Measurements from ENCODE around the gene BFSP2.

The BFSP2 gene

GRCh38 chr3:133424937-133425869, 25.3 kb downstream of the BFSP2 start:
- no peak for DNase-seq

- no peak for DNase-seq
Measured at GRCh38 chr3:133425898-133426297, 26.0 kb downstream of the BFSP2 start.

GRCh38 chr3:133426721-133427120, 26.9 kb downstream of the BFSP2 start:
- DNase-seq, result no peak

- no peak for DNase-seq
Measured at GRCh38 chr3:133428552-133428951, 28.7 kb downstream of the BFSP2 start.

- no peak for DNase-seq
Measured at GRCh38 chr3:133429063-133429462, 29.2 kb downstream of the BFSP2 start.

- no peak for DNase-seq
Measured at GRCh38 chr3:133439563-133439962, 39.7 kb downstream of the BFSP2 start.

- DNase-seq, result no peak
Measured at GRCh38 chr3:133440652-133441051, 40.8 kb downstream of the BFSP2 start.

- no peak for DNase-seq
Measured at GRCh38 chr3:133441867-133442270, 42.0 kb downstream of the BFSP2 start.

GRCh38 chr3:133442518-133442917, 42.7 kb downstream of the BFSP2 start:
- no peak for DNase-seq

GRCh38 chr3:133443649-133444422, 44.0 kb downstream of the BFSP2 start:
- DNase-seq, result no peak

- no peak for DNase-seq
Measured at GRCh38 chr3:133444423-133444774, 44.5 kb downstream of the BFSP2 start.

GRCh38 chr3:133445108-133445507, 45.3 kb downstream of the BFSP2 start:
- no peak for DNase-seq

GRCh38 chr3:133447750-133448477, 48.1 kb downstream of the BFSP2 start:
- DNase-seq, result no peak

GRCh38 chr3:133448478-133449122, 48.7 kb downstream of the BFSP2 start:
- DNase-seq, result no peak

- no peak for DNase-seq
Measured at GRCh38 chr3:133451309-133451708, 51.5 kb downstream of the BFSP2 start.

GRCh38 chr3:133452641-133453319, 52.9 kb downstream of the BFSP2 start:
- DNase-seq, result no peak

GRCh38 chr3:133453383-133453782, 53.5 kb downstream of the BFSP2 start:
- no peak for DNase-seq

GRCh38 chr3:133455281-133455680, 55.4 kb downstream of the BFSP2 start:
- DNase-seq, result no peak

- no peak for DNase-seq
Measured at GRCh38 chr3:133455960-133456359, 56.1 kb downstream of the BFSP2 start.

- DNase-seq, result no peak
Measured at GRCh38 chr3:133457025-133457424, 57.2 kb downstream of the BFSP2 start.

GRCh38 chr3:133457465-133458067, 57.7 kb downstream of the BFSP2 start:
- peak in 1 of 2 experiments; percentile 15 for DNase-seq

- DNase-seq, result no peak
Measured at GRCh38 chr3:133459400-133459799, 59.5 kb downstream of the BFSP2 start.
